GM12878 (cell line): ENCODE results near the gene ANKMY1. TPM values are rescaled to one million over a fixed set of nuclear protein-coding genes. Genes with fewer than 3 reads are reported as not detected.

Experiments used
- BCL3 ChIP-seq: IDR thresholded peaks from 2 replicates; pipeline ENCODE4 v1.6.1; 2011; ENCODE audit warnings: borderline replicate concordance, low read depth, mild to moderate bottlenecking, moderate library complexity, low read length; ENCODE audit not compliant: insufficient read depth, poor library complexity, severe bottlenecking
- BRCA1 ChIP-seq: IDR thresholded peaks from 2 replicates; pipeline ENCODE4 v1.6.1; 2011; ENCODE audit warnings: low read depth, low read length, improper control_type of control experiment
- CHD1 ChIP-seq: IDR thresholded peaks from 2 replicates; pipeline ENCODE4 v1.6.1; 2012; ENCODE audit warnings: low read depth, low read length, improper control_type of control experiment
- DPF2 ChIP-seq: fragments of 450-650 bp; IDR thresholded peaks from 2 replicates; pipeline ENCODE4 v1.6.1; 2017; ENCODE audit warnings: mild to moderate bottlenecking
- FOXM1 ChIP-seq: IDR thresholded peaks from 2 replicates; pipeline ENCODE4 v1.6.1; 2012; ENCODE audit warnings: low read depth, mild to moderate bottlenecking, inconsistent platforms, low read length, moderate library complexity
- MAX ChIP-seq: IDR thresholded peaks from 2 replicates; pipeline ENCODE4 v1.6.1; 2012; ENCODE audit warnings: low read depth, low read length, improper control_type of control experiment
- NFYA ChIP-seq: IDR thresholded peaks from 2 replicates; pipeline ENCODE4 v1.6.1; 2011; ENCODE audit warnings: low read depth, mild to moderate bottlenecking, low read length, improper control_type of control experiment, borderline replicate concordance
- PAX5 ChIP-seq: IDR thresholded peaks from 2 replicates; pipeline ENCODE4 v1.6.1; 2011; ENCODE audit warnings: low read depth, low read length, borderline replicate concordance
- PML ChIP-seq: IDR thresholded peaks from 2 replicates; pipeline ENCODE4 v1.6.1; 2012; ENCODE audit warnings: low read length, inconsistent platforms
- REST ChIP-seq: IDR thresholded peaks from 2 replicates; pipeline ENCODE4 v1.6.1; 2012; ENCODE audit warnings: mild to moderate bottlenecking, low read depth, low read length
- TCF12 ChIP-seq: IDR thresholded peaks from 2 replicates; pipeline ENCODE4 v1.6.1; 2011; ENCODE audit warnings: low read depth, mild to moderate bottlenecking, low read length
- polyA plus RNA-seq, 11 experiments: library from polyadenylated mRNA; depleted of rRNA in 4 of 11; unstranded in 6 of 11; stranded (reverse) in 5 of 11; fragments of >200 nt; fragmentation: Nextera tagmentation in 4 of 11; fragmentation: Illumina TruSeq in 1 of 11; extraction: Ambion mirVana in 4 of 11; extraction: Trizol in 1 of 11; gene quantifications; 1 replicate in 1 of 11; 2 replicates in 10 of 11; pipeline versions ENCODE4 v1.2.1 to v1.2.3, GENCODE V29; 2011 to 2016; ENCODE audit warnings: inconsistent platforms in 2 of 11, missing spikeins in 2 of 11, low read depth in 1 of 11
- total RNA-seq, 4 experiments: library from RNA; depleted of rRNA in 3 of 4; stranded (reverse); fragments of >200 nt in 3 of 4; fragmentation: Illumina TruSeq in 1 of 4; extraction: Trizol in 1 of 4; gene quantifications; 2 replicates each; pipeline versions ENCODE4 v1.2.1 to v1.2.3, GENCODE V29; 2013 to 2021

The ANKMY1 gene
- total and polyA plus RNA-seq, 10 of the 15 experiments (the other 5 are each of a cell fraction or from before 2014, with no cell fraction given), result 1.1 to 15.3 (median 11.1) TPM

- TF ChIP-seq REST (no peak), MAX (no peak), PAX5 (no peak), BRCA1 (no peak), FOXM1 (no peak), NFYA (no peak), BCL3 (no peak), CHD1 (no peak), PML (no peak), DPF2 (no peak), TCF12 (no peak)
These were observed 34.0 kb upstream of the ANKMY1 start (continued) for GRCh38 chr2:240591784-240592183.
